Aorta (tissue), 5 donors: ENCODE data around the gene XXYLT1. TPM values are rescaled to one million over a fixed set of nuclear protein-coding genes. Genes with fewer than 3 reads are reported as not detected.

ENCODE experiments used
- ATAC-seq: fragments of 200-7000 bp; cut with Tn5 transposase; one replicate; pipeline ENCODE4 v1.9.1; 2022; ENCODE audit warnings: moderate library complexity; ENCODE audit not compliant: low FRiP score
- DNase-seq, 2 donors: peaks; one replicate each; pipeline ENCODE4 v3.0.0-alpha.2; 2020
- H3K27ac ChIP-seq, 2 donors: one replicate each; pipeline ENCODE4 v1.5.1; 2013; ENCODE audit warnings: low read length in 2 of 2, mild to moderate bottlenecking in 2 of 2, moderate library complexity in 2 of 2, control low read depth in 1 of 2, inconsistent platforms in 1 of 2, low read depth in 1 of 2
- H3K27me3 ChIP-seq, 2 donors: one replicate each; pipeline ENCODE4 v1.6.1; 2013; ENCODE audit warnings: control low read depth in 1 of 2, low read length in 1 of 2, mild to moderate bottlenecking in 1 of 2, moderate library complexity in 1 of 2; ENCODE audit not compliant: insufficient read depth in 2 of 2, control insufficient read depth in 1 of 2
- H3K36me3 ChIP-seq, 2 donors: one replicate each; pipeline ENCODE4 v1.6.1; 2013; ENCODE audit warnings: control low read depth in 1 of 2, low read length in 1 of 2, mild to moderate bottlenecking in 1 of 2; ENCODE audit not compliant: insufficient read depth in 2 of 2, control insufficient read depth in 1 of 2
- H3K4me1 ChIP-seq, 2 donors: one replicate each; pipeline ENCODE4 v1.6.1; 2013; ENCODE audit warnings: low read length in 2 of 2, control low read depth in 1 of 2, mild to moderate bottlenecking in 1 of 2, moderate library complexity in 1 of 2; ENCODE audit not compliant: insufficient read depth in 2 of 2, control insufficient read depth in 1 of 2
- H3K4me3 ChIP-seq, 2 donors: one replicate each; pipeline ENCODE4 v1.5.1; 2013; ENCODE audit warnings: low read length in 2 of 2, control low read depth in 1 of 2, mild to moderate bottlenecking in 1 of 2
- H3K9me3 ChIP-seq: one replicate; pipeline ENCODE4 v1.6.1; 2013; ENCODE audit warnings: mild to moderate bottlenecking, low read length; ENCODE audit not compliant: control insufficient read depth
- WGBS, 2 donors: extraction: QIAGEN DNeasy Blood & Tissue Kit; methylation state at CpG; one replicate each; pipeline ENCODE4 v1.1.7; 2013; 5-methylcytosine and 5-hydroxymethylcytosine counted together
- intact Hi-C, 2 donors: fragments of 100-400 bp; cut with DNase I; formaldehyde crosslinking; loops; one replicate each; pipeline versions ENCODE4 v1.14.2 to v1.15.0; 2022
- polyA plus RNA-seq, 2 donors: library from polyadenylated mRNA; stranded (reverse); fragments of 200-250 nt; gene quantifications; one replicate each; pipeline ENCODE4 v1.2.3, GENCODE V29; 2013
- total RNA-seq, 2 donors: library from RNA; stranded (reverse); fragmentation: NEBNext Ultra II Directional; extraction: Animal tissue kit (Norgen Biotek cat#: 25700); gene quantifications; one replicate each; pipeline ENCODE4 v1.2.1, GENCODE V29; 2021
- donor health status: healthy with polysubstance abuse.
- donor health status: Bipolar disorder and iron deficiency.
- donor health status: DM: no; HTN: no; CAD: no.
- donor health status: DM: no; HTN: no; CAD: no.
- donor health status: DM: yes; HTN: yes; CAD: no.

The XXYLT1 gene
- total and polyA plus RNA-seq, 4 donors, result 2.3 to 15.0 (median 6.9) TPM

GRCh38 chr3:195065142-195065863, 205.7 kb downstream of the XXYLT1 start:
- peak; percentile 35 to 71 for DNase-seq

GRCh38 chr3:195064300-195064931, 206.5 kb downstream of the XXYLT1 start:
- Histone ChIP-seq H3K36me3 (no peaks in the 10 kb centered on the region), H3K4me1 (no peaks in the 10 kb centered on the region), H3K9me3 (no peaks in the 10 kb centered on the region), H3K27me3 (no peaks in the 10 kb centered on the region), H3K27ac (no peak overlapping the region), H3K4me3 (no peak overlapping the region)
- WGBS, 2 donors, result 53% methylated on average over 8 of the region's 8 CpGs
- DNase-seq (peak; percentile 21 to 31), ATAC-seq (no peak)
- intact Hi-C loops, result no loop called here

More at GRCh38 chr3:195065142-195065863, 205.7 kb downstream of the XXYLT1 start:
- no peak overlapping the region for H3K4me3 ChIP-seq
- intact Hi-C loops, result no loop called here
- 97% methylated on average over 42 of the region's 42 CpGs for WGBS, 2 donors
- no peaks in the 10 kb centered on the region for H3K36me3 ChIP-seq
- no peak for ATAC-seq
- H3K4me1 ChIP-seq, result no peaks in the 10 kb centered on the region
- no peak overlapping the region for H3K27ac ChIP-seq
- H3K9me3 ChIP-seq, result no peaks in the 10 kb centered on the region
- no peaks in the 10 kb centered on the region for H3K27me3 ChIP-seq

- WGBS, 2 donors, result 87 to 90% methylated on average over 9 of the region's 9 CpGs
- Histone ChIP-seq H3K36me3 (no peaks in the 10 kb centered on the region), H3K4me1 (no peaks in the 10 kb centered on the region), H3K9me3 (no peaks in the 10 kb centered on the region), H3K27me3 (no peaks in the 10 kb centered on the region), H3K4me3 (no peak overlapping the region), H3K27ac (no peak overlapping the region)
- no peak for ATAC-seq
- DNase-seq, result peak; percentile 10 to 21
- intact Hi-C loops, result no loop called here
Measured at GRCh38 chr3:195063581-195064193, 207.3 kb downstream of the XXYLT1 start.

GRCh38 chr3:195062866-195063540, 208.0 kb downstream of the XXYLT1 start:
- no peak for ATAC-seq
- Histone ChIP-seq H3K27me3 (no peaks in the 10 kb centered on the region), H3K27ac (no peak overlapping the region), H3K4me3 (no peak overlapping the region), H3K4me1 (no peaks in the 10 kb centered on the region), H3K9me3 (no peaks in the 10 kb centered on the region), H3K36me3 (no peaks in the 10 kb centered on the region)
- peak; percentile 32 to 75 for DNase-seq
- WGBS, 2 donors, result 87 to 89% methylated on average over 20 of the region's 20 CpGs
- intact Hi-C loops, result no loop called here

- no peak overlapping the region for H3K4me3 ChIP-seq
- no peaks in the 10 kb centered on the region for H3K27me3 ChIP-seq
- no peaks in the 10 kb centered on the region for H3K9me3 ChIP-seq
- 87 to 91% methylated on average over 36 of the region's 36 CpGs for WGBS, 2 donors
- no peaks in the 10 kb centered on the region for H3K4me1 ChIP-seq
- intact Hi-C loops, result no loop called here
- H3K27ac ChIP-seq, result no peak overlapping the region
- DNase-seq, result peak; percentile 25 to 55
- no peak for ATAC-seq
- no peaks in the 10 kb centered on the region for H3K36me3 ChIP-seq
Measured at GRCh38 chr3:195061756-195062655, 209.0 kb downstream of the XXYLT1 start.

GRCh38 chr3:195060531-195061291, 210.2 kb downstream of the XXYLT1 start:
- Histone ChIP-seq H3K4me1 (no peaks in the 10 kb centered on the region), H3K27ac (no peak overlapping the region), H3K36me3 (no peaks in the 10 kb centered on the region), H3K9me3 (no peaks in the 10 kb centered on the region), H3K27me3 (no peaks in the 10 kb centered on the region), H3K4me3 (no peak overlapping the region)
- ATAC-seq (no peak), DNase-seq (peak; percentile 37 to 72)
- 94 to 95% methylated on average over 18 of the region's 18 CpGs for WGBS, 2 donors
- intact Hi-C loops, result no loop called here

GRCh38 chr3:195060217-195060481, 210.8 kb downstream of the XXYLT1 start:
- 89 to 93% methylated on average over 3 of the region's 3 CpGs for WGBS, 2 donors
- no peaks in the 10 kb centered on the region for H3K36me3 ChIP-seq
- DNase-seq (peak in 1 of 2 donors; percentile 47), ATAC-seq (no peak)
- no peaks in the 10 kb centered on the region for H3K9me3 ChIP-seq
- intact Hi-C loops, result no loop called here
- H3K4me3 ChIP-seq, result no peak overlapping the region
- H3K27me3 ChIP-seq, result no peaks in the 10 kb centered on the region
- no peaks in the 10 kb centered on the region for H3K4me1 ChIP-seq
- H3K27ac ChIP-seq, result no peak overlapping the region
